ENCODE data around the gene CEACAM19. TPM values are rescaled to one million over a fixed set of nuclear protein-coding genes. Genes with fewer than 3 reads are reported as not detected.
"Not testable (repeated sequence)": the region's sequence is repeated elsewhere in the genome, so short reads cannot be mapped to it uniquely, and the experiment has no call there.

Gene CEACAM19
- total and polyA plus RNA-seq, 2 of the 13 experiments (the other 11 are each of a cell fraction or from before 2014, with no cell fraction given) = 1.3 to 4.0 TPM

GRCh38 chr19:44628793-44629192 lies 42.5 kb upstream of the CEACAM19 start (continued):
- TF ChIP-seq ZNF512B (CRISPR knock-in tag; IDR thresholded peaks at IDR 0.05; ENCODE audit: borderline replicate concordance) = no peak
- TF ChIP-seq ZNF180 (CRISPR knock-in tag; IDR thresholded peaks at IDR 0.05; ENCODE audit: borderline replicate concordance, low read depth) = no peak
- TF ChIP-seq RORA (CRISPR knock-in tag; IDR thresholded peaks at IDR 0.05) = no peak
- TF ChIP-seq ZC3H13 (CRISPR knock-in tag; IDR thresholded peaks at IDR 0.05) = no peak
- no peak for TF ChIP-seq CREM (IDR thresholded peaks at IDR 0.05)
- TF ChIP-seq CREM (CRISPR knock-in tag; IDR thresholded peaks at IDR 0.05) = no peak
- TF ChIP-seq NAIF1 (CRISPR knock-in tag; IDR thresholded peaks at IDR 0.05; ENCODE audit: borderline replicate concordance) = no peak
- no peak for TF ChIP-seq ARHGAP35 (CRISPR knock-in tag; IDR thresholded peaks at IDR 0.05; ENCODE audit: borderline replicate concordance)
- no peak for TF ChIP-seq SMARCE1 (IDR thresholded peaks at IDR 0.05; ENCODE audit: borderline replicate concordance)
- no peak for TF ChIP-seq SMARCC2 (IDR thresholded peaks at IDR 0.05)
- no peak for TF ChIP-seq TFDP1 (CRISPR knock-in tag; IDR thresholded peaks at IDR 0.05; ENCODE audit: borderline replicate concordance)
- TF ChIP-seq CERS6 (CRISPR knock-in tag; IDR thresholded peaks at IDR 0.05) = no peak
- no peak for TF ChIP-seq HNF1B (CRISPR knock-in tag; IDR thresholded peaks at IDR 0.05)
- no peak for TF ChIP-seq ZNF430 (CRISPR knock-in tag; IDR thresholded peaks at IDR 0.05)

- DNase-seq (ENCODE audit: low spot score); H3K27ac ChIP-seq (ENCODE audit: extremely low read length, insufficient read depth, low read length); FAIRE-seq; intact Hi-C loops (cut with micrococcal nuclease; ENCODE audit: unreplicated experiment); CTCF ChIA-PET (ENCODE audit: low intra/inter-chr PET ratio, low total read pairs); H3K4me2 ChIP-seq (ENCODE audit: low read depth, low read length); ATAC-seq; H4K20me1 ChIP-seq (ENCODE audit: insufficient read depth, low read length); H3K9ac ChIP-seq (ENCODE audit: insufficient read depth, low read depth, low read length); H3K9me3 ChIP-seq (ENCODE audit: low read length); H3K27me3 ChIP-seq (ENCODE audit: control insufficient read depth in 1 of 2, insufficient read depth in 2 of 2, low read length in 2 of 2); in situ Hi-C loops (cut with HindIII; ENCODE audit: extremely low pct_ligation_motif_present, low pct_unique_long_range_greater_than_20kb); H2AFZ ChIP-seq (ENCODE audit: low read length); H3K79me2 ChIP-seq (ENCODE audit: insufficient read depth, low read length); BruUV-seq (replicated peaks); H3K4me3 ChIP-seq (replicated peaks in 1 of 3; ENCODE audit: insufficient read depth in 1 of 3, low read depth in 2 of 3, low read length in 3 of 3): not testable (repeated sequence)
- Histone ChIP-seq H3K36me3 (replicated peaks in 1 of 2; ENCODE audit: control insufficient read depth in 1 of 2, insufficient read depth in 2 of 2, low read length in 2 of 2) (peaks cover 5 to 25% of the 10 kb centered on the region in 2 experiments; a peak in 4 of 5 replicates), H3K4me1 (ENCODE audit: insufficient read depth, low read length) (peaks cover 26% of the 10 kb centered on the region)
- POLR2A ChIA-PET = interaction anchor here (2.5 to 2.6 kb wide), 2 partner anchors 16 to 18 kb away, joined by 7 read pairs; partner anchors contain the start of gene IGSF23
- 94% methylated on average over 8 of the region's 8 CpGs for WGBS (ENCODE audit: low lambda C conversion rate)
Observed at GRCh38 chr19:44631611-44632010, 39.7 kb upstream of the CEACAM19 start.
